GM19467 (cell line): ENCODE data around the gene LRRC4C.
"Not testable (repeated sequence)": the region's sequence is repeated elsewhere in the genome, so short reads cannot be mapped to it uniquely, and the experiment has no call there.

ENCODE experiments used
- ATAC-seq: cut with Tn5 transposase; IDR thresholded peaks from one replicate; pipeline ENCODE4 v1.9.1; 2021; ENCODE audit warnings: mild to moderate bottlenecking, moderate library complexity; ENCODE audit not compliant: unreplicated experiment

The LRRC4C gene

GRCh38 chr11:40910774-40911173 is 548.7 kb downstream of the LRRC4C start:
- ATAC-seq: not testable (repeated sequence)

- no peak for ATAC-seq
Measured at GRCh38 chr11:40894501-40894900, 565.0 kb downstream of the LRRC4C start.

GRCh38 chr11:40885250-40885954 is 574.0 kb downstream of the LRRC4C start:
- no peak for ATAC-seq

- ATAC-seq: no peak
Measured at GRCh38 chr11:40882301-40882700, 577.2 kb downstream of the LRRC4C start.

- ATAC-seq: no peak
Measured at GRCh38 chr11:40879911-40880310, 579.5 kb downstream of the LRRC4C start.

GRCh38 chr11:40877981-40878380 is 581.5 kb downstream of the LRRC4C start:
- ATAC-seq: no peak

- no peak for ATAC-seq
Measured at GRCh38 chr11:40877256-40877655, 582.2 kb downstream of the LRRC4C start.

GRCh38 chr11:40867991-40868632 is 591.3 kb downstream of the LRRC4C start:
- no peak for ATAC-seq

- not testable (repeated sequence) for ATAC-seq
Measured at GRCh38 chr11:40857754-40858153, 601.7 kb downstream of the LRRC4C start.

- no peak for ATAC-seq
Measured at GRCh38 chr11:40842750-40843339, 616.6 kb downstream of the LRRC4C start.

- ATAC-seq: no peak
Measured at GRCh38 chr11:40841231-40841630, 618.2 kb downstream of the LRRC4C start.

GRCh38 chr11:40838181-40838683 is 621.2 kb downstream of the LRRC4C start:
- ATAC-seq: no peak

- no peak for ATAC-seq
Measured at GRCh38 chr11:40827116-40827515, 632.3 kb downstream of the LRRC4C start.

GRCh38 chr11:40826601-40827000 is 632.9 kb downstream of the LRRC4C start:
- no peak for ATAC-seq

GRCh38 chr11:40825201-40825834 is 634.1 kb downstream of the LRRC4C start:
- ATAC-seq: no peak

- ATAC-seq: no peak
Measured at GRCh38 chr11:40819230-40819629, 640.2 kb downstream of the LRRC4C start.

GRCh38 chr11:40816976-40817375 is 642.5 kb downstream of the LRRC4C start:
- no peak for ATAC-seq

- no peak for ATAC-seq
Measured at GRCh38 chr11:40797981-40798380, 661.5 kb downstream of the LRRC4C start.

GRCh38 chr11:40787224-40787623 is 672.2 kb downstream of the LRRC4C start:
- no peak for ATAC-seq

GRCh38 chr11:40763046-40763445 is 696.4 kb downstream of the LRRC4C start:
- ATAC-seq: no peak

- ATAC-seq: no peak
Measured at GRCh38 chr11:40759341-40759740, 700.1 kb downstream of the LRRC4C start.

GRCh38 chr11:40754297-40754696 is 705.2 kb downstream of the LRRC4C start:
- no peak for ATAC-seq
